TTC549 (cell line): ENCODE data around the gene SSTR3.
A peak's percentile ranks its signal among the peaks of the same experiment; 100 is the strongest.
"Not testable (repeated sequence)": the region's sequence is repeated elsewhere in the genome, so short reads cannot be mapped to it uniquely, and the experiment has no call there.

Experiments
- FAIRE-seq: peaks from 2 replicates; lab custom pipeline; 2012; peaks lifted over from hg19 to GRCh38; lab: Jason Lieb, UNC

Gene SSTR3

GRCh38 chr22:37210041-37210803, 2.1 kb downstream of the SSTR3 start:
- no peak for FAIRE-seq

- no peak for FAIRE-seq
Measured at GRCh38 chr22:37209140-37209845, 3.0 kb downstream of the SSTR3 start.

- no peak for FAIRE-seq
Measured at GRCh38 chr22:37208401-37209139, 3.7 kb downstream of the SSTR3 start.

GRCh38 chr22:37207981-37208380, 4.3 kb downstream of the SSTR3 start:
- no peak for FAIRE-seq

- FAIRE-seq: no peak
Measured at GRCh38 chr22:37206841-37207821, 5.1 kb downstream of the SSTR3 start.

- no peak for FAIRE-seq
Measured at GRCh38 chr22:37206118-37206840, 6.0 kb downstream of the SSTR3 start.

- no peak for FAIRE-seq
Measured at GRCh38 chr22:37205046-37205445, 7.2 kb downstream of the SSTR3 start.

GRCh38 chr22:37204045-37204655, 8.1 kb downstream of the SSTR3 start:
- no peak for FAIRE-seq

- FAIRE-seq: no peak
Measured at GRCh38 chr22:37203354-37204044, 8.8 kb downstream of the SSTR3 start.

GRCh38 chr22:37202716-37203115, 9.6 kb downstream of the SSTR3 start:
- no peak for FAIRE-seq

- no peak for FAIRE-seq
Measured at GRCh38 chr22:37202001-37202555, 10.2 kb downstream of the SSTR3 start.

- not testable (repeated sequence) for FAIRE-seq
Measured at GRCh38 chr22:37201443-37201820, 10.8 kb downstream of the SSTR3 start.

GRCh38 chr22:37199760-37200108, 12.5 kb downstream of the SSTR3 start:
- no peak for FAIRE-seq

- peak; percentile 91 for FAIRE-seq
Measured at GRCh38 chr22:37199103-37199759, 13.0 kb downstream of the SSTR3 start.

- no peak for FAIRE-seq
Measured at GRCh38 chr22:37198258-37199102, 13.8 kb downstream of the SSTR3 start.

GRCh38 chr22:37197451-37198257, 14.6 kb downstream of the SSTR3 start:
- FAIRE-seq: no peak
